Muscle of leg (tissue), 16 donors: Measurements from ENCODE around the gene ANO1. TPM values are rescaled to one million over a fixed set of nuclear protein-coding genes. Genes with fewer than 3 reads are reported as not detected.

ENCODE experiments used
- DNase-seq: peaks from one replicate; pipeline ENCODE4 v3.0.0; 2013
- H3K27ac ChIP-seq: one replicate; pipeline ENCODE4 v1.5.1; 2013; ENCODE audit warnings: mild to moderate bottlenecking, low read length, control low read depth
- H3K27me3 ChIP-seq: one replicate; pipeline ENCODE4 v1.6.1; 2013; ENCODE audit warnings: low read length; ENCODE audit not compliant: control insufficient read depth, insufficient read depth
- H3K36me3 ChIP-seq: one replicate; pipeline ENCODE4 v1.6.1; 2013; ENCODE audit warnings: low read length; ENCODE audit not compliant: control insufficient read depth, insufficient read depth
- H3K4me1 ChIP-seq: one replicate; pipeline ENCODE4 v1.6.1; 2013; ENCODE audit warnings: low read length; ENCODE audit not compliant: control insufficient read depth, insufficient read depth
- H3K4me3 ChIP-seq: one replicate; pipeline ENCODE4 v1.5.1; 2013; ENCODE audit warnings: low read length, control low read depth
- H3K9me3 ChIP-seq: replicated peaks from 2 replicates; pipeline ENCODE4 v1.6.1; 2013; ENCODE audit warnings: low read depth, low read length; ENCODE audit not compliant: control insufficient read depth
- WGBS: methylation state at CpG from one replicate; pipeline ENCODE4 v1.1.5; 2013; ENCODE audit warnings: missing lambda C conversion rate; ENCODE audit not compliant: insufficient coverage; 5-methylcytosine and 5-hydroxymethylcytosine counted together
- long read RNA-seq, 11 donors: transcript quantifications; one replicate each; lab custom pipeline, GENCODE V29; 2026
- polyA plus RNA-seq, 8 donors: library from polyadenylated mRNA; unstranded; fragments of 120-200 nt; gene quantifications; one replicate each; pipeline versions ENCODE4 v1.2.1 to v1.2.3, GENCODE V29; 2013; ENCODE audit warnings: inconsistent platforms in 1 of 8, low replicate concordance in 1 of 8; ENCODE audit not compliant: insufficient read length in 8 of 8, insufficient read depth in 1 of 8
- total RNA-seq: library from RNA; stranded (reverse); fragments of 120-200 nt; gene quantifications from one replicate; pipeline ENCODE4 v1.2.4, GENCODE V29; 2013

ANO1 gene
- total RNA-seq (5.8 TPM), polyA plus RNA-seq (10 to 100 TPM in 3 of 8 donors, 1 to 10 TPM in 5; 5.1 to 15.4 (median 8.8) TPM)
- long read RNA-seq, donor 1: 0 reads
- long read RNA-seq, donor 2: 0 reads
- long read RNA-seq, donor 3: 0 reads
- long read RNA-seq, donor 4: 0 reads
- long read RNA-seq, donor 5: 0 reads
- long read RNA-seq, donor 6: 0 reads
- long read RNA-seq, donor 7: 0 reads
- long read RNA-seq, donor 8: 0 reads
- long read RNA-seq, donor 9: 0 reads
- long read RNA-seq, donor 10: 0 reads
- long read RNA-seq, donor 11: 0 reads

DNA sequence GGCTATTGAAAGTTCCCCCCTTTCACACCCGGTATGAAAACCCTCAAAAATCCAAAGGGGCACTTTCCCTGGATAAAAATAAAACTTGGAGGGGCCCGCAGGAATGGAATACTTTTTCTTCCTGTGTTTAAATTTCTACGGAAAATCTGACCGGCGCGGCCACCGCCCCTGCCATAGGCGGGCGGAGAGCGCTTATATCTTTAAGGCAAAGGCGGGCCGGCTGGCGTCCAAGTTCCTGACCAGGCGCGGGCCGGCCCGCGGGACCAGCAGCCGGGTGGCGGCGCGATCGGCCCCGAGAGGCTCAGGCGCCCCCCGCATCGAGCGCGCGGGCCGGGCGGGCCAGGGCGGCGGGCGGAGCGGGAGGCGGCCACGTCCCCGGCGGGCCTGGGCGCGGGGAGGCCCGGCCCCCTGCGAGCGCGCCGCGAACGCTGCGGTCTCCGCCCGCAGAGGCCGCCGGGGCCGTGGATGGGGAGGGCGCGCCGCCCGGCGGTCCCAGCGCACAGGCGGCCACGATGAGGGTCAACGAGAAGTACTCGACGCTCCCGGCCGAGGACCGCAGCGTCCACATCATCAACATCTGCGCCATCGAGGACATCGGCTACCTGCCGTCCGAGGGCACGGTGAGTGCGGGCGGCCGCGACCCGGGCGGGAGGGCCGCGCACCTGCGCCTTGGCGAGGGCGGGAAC, at the start of gene ANO1:
Gene ANO1 (plus strand): TSS at position 223 of the 686 bp plus-strand sequence. CDS start 290 bp downstream, at position 513.
- WGBS: under 1% methylated on average over 85 of the region's 87 CpGs

GRCh38 chr11:70029115-70029860, 48.8 kb upstream of the ANO1 start:
- Histone ChIP-seq H3K27ac (peak overlapping the region; percentile 5), H3K4me3 (no peak overlapping the region), H3K4me1 (peaks cover 13% of the 10 kb centered on the region), H3K36me3 (no peaks in the 10 kb centered on the region), H3K9me3 (peaks cover 3% of the 10 kb centered on the region), H3K27me3 (no peaks in the 10 kb centered on the region)
- 62% methylated on average over 6 of the region's 14 CpGs for WGBS
- no peak for DNase-seq

More for the DNA sequence above, at the start of gene ANO1:
- Histone ChIP-seq H3K9me3 (no peaks in the 10 kb centered on the region), H3K4me1 (peaks cover 13% of the 10 kb centered on the region), H3K27ac (no peak within 1 kb of the TSS), H3K4me3 (peak within 1 kb of the TSS; percentile 25), H3K36me3 (no peaks in the 10 kb centered on the region), H3K27me3 (peaks cover 72% of the 10 kb centered on the region)
- DNase-seq: peak; percentile 61

- Histone ChIP-seq H3K9me3 (peaks cover 3% of the 10 kb centered on the region), H3K27ac (peak overlapping the region; percentile 5), H3K4me1 (peaks cover 13% of the 10 kb centered on the region), H3K4me3 (no peak overlapping the region), H3K36me3 (no peaks in the 10 kb centered on the region), H3K27me3 (no peaks in the 10 kb centered on the region)
- peak; percentile 58 for DNase-seq
- WGBS: 34% methylated on average over 4 of the region's 9 CpGs
These were observed 48.2 kb upstream of the ANO1 start for GRCh38 chr11:70029861-70030380.

DNA sequence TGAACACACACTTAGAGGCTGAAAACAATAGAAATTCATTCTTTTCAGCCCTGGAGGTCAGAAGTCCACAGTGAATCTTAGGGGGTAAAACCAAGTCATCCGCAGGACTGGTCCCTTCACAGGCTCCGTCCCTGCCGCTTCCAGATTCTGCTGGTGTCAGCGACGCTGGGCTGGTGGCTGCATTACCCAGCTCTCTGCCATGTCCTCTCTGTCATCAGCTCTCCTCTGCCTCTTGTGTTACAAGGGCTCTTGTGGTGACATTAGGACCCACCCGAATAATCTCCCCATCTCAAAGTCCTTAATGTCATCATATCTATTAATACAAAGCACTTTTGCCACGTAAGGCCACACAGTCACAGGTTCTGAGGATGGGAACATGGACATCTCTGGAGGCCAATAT, 47.7 kb upstream of the ANO1 start:
- H3K27ac ChIP-seq: no peak overlapping the region
- H3K36me3 ChIP-seq: no peaks in the 10 kb centered on the region
- H3K9me3 ChIP-seq: no peaks in the 10 kb centered on the region
- no peaks in the 10 kb centered on the region for H3K27me3 ChIP-seq
- H3K4me3 ChIP-seq: no peak overlapping the region
- 73% methylated on average over 6 of the region's 7 CpGs for WGBS
- peaks cover 13% of the 10 kb centered on the region for H3K4me1 ChIP-seq
- no peak for DNase-seq

DNA sequence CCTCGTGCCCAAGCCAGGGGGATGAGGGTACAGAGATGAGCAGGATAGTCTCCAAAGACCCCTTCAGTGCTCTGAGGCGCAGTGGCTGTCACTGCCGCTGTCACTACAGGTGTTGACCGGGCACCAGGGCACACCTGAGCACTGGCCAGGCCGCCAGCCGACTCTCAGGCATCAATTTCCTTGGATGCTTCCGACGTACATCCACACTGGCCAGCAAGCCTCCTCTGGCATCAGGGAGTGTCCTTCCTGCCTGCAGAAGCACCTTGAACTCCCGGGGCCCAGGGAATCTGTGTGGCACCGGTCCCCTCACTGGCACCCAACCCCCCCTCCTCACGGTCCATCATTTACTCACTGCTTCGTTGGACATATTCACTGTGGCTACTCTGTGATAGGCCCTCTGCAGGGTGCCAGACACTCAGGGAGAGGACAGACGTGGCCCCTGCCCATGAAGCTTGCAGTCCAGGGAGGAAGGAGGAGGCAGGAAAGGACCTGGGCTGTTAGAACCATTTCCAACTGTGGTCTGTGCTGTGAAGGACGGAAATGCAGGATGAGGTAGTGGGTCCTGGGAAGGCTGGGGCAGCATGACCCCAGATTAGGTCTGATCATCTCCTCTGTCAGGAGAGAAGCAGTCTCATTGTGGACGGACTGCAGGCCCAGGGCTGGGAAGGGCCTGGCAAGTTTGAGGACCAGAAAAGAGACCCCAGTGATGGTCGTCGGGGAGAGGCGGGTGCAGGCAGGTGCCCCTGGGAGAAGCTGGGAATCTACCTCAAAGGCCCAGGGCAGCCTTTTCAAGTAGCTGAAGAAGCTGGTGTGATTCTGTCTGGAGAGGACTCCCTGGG, 46.3 kb upstream of the ANO1 start:
- no peaks in the 10 kb centered on the region for H3K9me3 ChIP-seq
- H3K27ac ChIP-seq: no peak overlapping the region
- no peak overlapping the region for H3K4me3 ChIP-seq
- peaks cover 13% of the 10 kb centered on the region for H3K4me1 ChIP-seq
- H3K27me3 ChIP-seq: no peaks in the 10 kb centered on the region
- no peaks in the 10 kb centered on the region for H3K36me3 ChIP-seq
- 82% methylated on average over 17 of the region's 18 CpGs for WGBS
- no peak for DNase-seq

DNA sequence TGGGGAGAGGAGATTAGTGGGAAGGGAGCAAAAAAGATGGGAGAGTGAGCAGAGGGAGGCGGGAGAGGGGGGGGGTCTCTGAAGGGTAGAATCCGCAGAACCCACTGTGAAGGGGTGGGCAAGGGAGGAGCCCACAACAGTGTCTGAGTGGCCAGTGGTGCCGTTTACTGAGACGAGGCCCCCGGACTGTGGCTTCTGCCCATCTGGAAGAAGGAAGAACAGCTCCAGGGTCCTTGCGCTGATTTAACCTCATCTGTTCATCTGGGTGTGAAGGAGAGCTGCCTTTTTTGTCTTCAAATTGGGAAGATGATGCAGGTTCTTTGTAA, 45.7 kb upstream of the ANO1 start:
- DNase-seq: no peak
- Histone ChIP-seq H3K36me3 (no peaks in the 10 kb centered on the region), H3K27me3 (no peaks in the 10 kb centered on the region), H3K4me3 (no peak overlapping the region), H3K4me1 (peaks cover 13% of the 10 kb centered on the region), H3K27ac (no peak overlapping the region), H3K9me3 (no peaks in the 10 kb centered on the region)
- WGBS: 76% methylated on average over 6 of the region's 6 CpGs

DNA sequence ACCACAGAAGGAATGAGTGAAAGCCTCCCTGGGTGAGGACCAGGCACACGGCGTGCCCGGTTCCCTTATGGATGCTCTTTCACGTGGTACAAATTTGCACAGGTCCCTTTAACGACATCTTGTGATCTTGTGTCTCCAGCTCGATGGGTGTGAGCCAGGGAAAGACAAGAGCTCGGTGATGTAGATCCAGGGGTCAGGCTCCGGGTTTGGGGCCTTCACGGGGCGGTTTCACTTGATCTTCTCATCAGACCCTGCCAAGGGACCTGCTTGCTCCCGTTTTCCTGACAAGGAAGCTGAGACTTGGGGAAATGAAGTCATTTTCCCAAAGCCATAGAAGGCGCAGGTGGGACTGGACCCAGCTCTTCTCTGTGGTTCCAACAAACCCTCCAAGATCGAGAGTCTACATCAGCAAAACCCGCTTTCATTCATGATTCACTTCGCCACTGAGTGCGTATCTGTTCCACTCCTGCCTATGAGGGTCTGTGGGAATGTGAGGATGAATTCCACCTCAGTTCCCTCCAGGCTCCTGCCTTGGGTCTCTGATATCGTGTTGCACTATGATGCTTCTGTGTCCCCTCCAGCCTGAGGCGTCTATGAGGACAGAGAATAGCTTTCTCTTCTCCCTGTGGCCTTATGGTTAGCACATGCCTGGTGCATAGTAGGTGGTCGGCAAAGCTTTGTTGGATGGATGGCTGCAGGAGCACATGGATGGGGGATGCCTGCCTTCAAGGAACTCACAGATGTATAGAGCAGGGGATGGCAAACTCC, 45.0 kb upstream of the ANO1 start:
- no peak for DNase-seq
- 79% methylated on average over 12 of the region's 19 CpGs for WGBS

DNA sequence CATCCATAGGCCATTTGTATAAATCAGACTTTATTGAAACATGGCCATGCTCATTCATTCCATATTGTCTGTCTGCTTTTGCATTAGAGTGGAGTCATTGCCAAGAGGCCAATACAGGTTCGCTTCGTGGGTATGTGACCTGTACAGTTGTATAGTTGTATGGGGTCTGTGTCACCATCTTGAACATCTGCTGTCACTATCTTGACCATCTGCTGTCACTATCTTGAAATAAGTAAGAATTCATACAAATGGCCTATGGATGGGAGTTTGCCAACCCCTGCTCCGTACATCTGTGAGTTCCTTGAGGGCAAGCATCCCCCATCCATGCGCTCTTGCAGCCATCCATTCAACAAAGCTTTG, 44.4 kb upstream of the ANO1 start:
- DNase-seq: no peak
- WGBS: 100% methylated on average over 2 of the region's 4 CpGs
- H3K27me3 ChIP-seq: peaks cover 2% of the 10 kb centered on the region
- H3K36me3 ChIP-seq: no peaks in the 10 kb centered on the region
- no peak overlapping the region for H3K4me3 ChIP-seq
- peaks cover 6% of the 10 kb centered on the region for H3K9me3 ChIP-seq
- H3K4me1 ChIP-seq: peaks cover 13% of the 10 kb centered on the region
- no peak overlapping the region for H3K27ac ChIP-seq

More for the DNA sequence above, 45.0 kb upstream of the ANO1 start:
- Histone ChIP-seq H3K27me3 (no peaks in the 10 kb centered on the region), H3K36me3 (no peaks in the 10 kb centered on the region), H3K27ac (no peak overlapping the region), H3K4me3 (no peak overlapping the region), H3K9me3 (peaks cover under 1% of the 10 kb centered on the region), H3K4me1 (peaks cover 13% of the 10 kb centered on the region)

DNA sequence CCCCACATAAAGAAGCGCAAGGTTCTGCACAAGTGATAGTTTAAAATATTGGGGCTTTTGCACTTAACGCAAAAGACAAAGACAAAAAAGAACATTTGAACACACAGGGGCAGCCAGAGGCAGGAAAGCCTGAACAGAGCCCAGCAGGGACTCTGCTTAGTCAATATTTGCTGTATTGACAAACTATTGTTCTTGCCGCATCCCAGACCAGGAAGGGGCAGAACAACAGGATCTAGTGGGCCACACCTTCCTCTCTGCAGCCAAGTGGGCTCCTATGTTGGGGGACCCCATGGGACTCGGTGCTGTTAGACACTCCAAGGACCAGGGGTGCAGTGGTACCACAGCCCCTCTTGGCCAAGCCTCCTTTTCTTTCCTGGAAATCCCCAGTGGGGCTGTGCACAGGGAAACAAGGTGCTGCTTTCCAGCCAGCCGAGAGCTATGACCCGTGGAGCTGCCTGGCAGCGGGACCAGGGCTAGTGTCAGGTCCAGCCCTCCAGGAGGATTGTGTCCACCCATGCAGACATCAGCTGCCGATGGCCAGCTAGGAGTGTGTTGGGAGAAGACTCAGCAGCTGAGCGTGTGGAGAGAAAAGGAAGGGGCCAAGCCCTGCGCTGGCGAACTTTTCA, 43.3 kb upstream of the ANO1 start:
- WGBS: 69% methylated on average over 7 of the region's 11 CpGs
- Histone ChIP-seq H3K4me3 (no peak overlapping the region), H3K27ac (no peak overlapping the region), H3K9me3 (peaks cover 10% of the 10 kb centered on the region), H3K27me3 (peaks cover 2% of the 10 kb centered on the region), H3K4me1 (peaks cover 4% of the 10 kb centered on the region), H3K36me3 (no peaks in the 10 kb centered on the region)
- DNase-seq: no peak
